Caco-2 (cell line): Measurements from ENCODE around the gene TTC28. TPM values are rescaled to one million over a fixed set of nuclear protein-coding genes. Genes with fewer than 3 reads are reported as not detected.
"Not testable (repeated sequence)": the region's sequence is repeated elsewhere in the genome, so short reads cannot be mapped to it uniquely, and the experiment has no call there.

Experiments
- BruUV-seq: library from RNA; stranded (reverse); fragments of 400-500 nt; replicated peaks from 2 replicates; lab custom pipeline; 2021; lab: Mats Ljungman, UMichigan
- CTCF ChIA-PET: fragments of 300-600 bp; sonication (Branson Sonifier 250); formaldehyde crosslinking; loops from one replicate; lab custom pipeline; 2022; ENCODE audit warnings: antibody characterized with exemption; lab: Charles Lee
- POLR2A ChIA-PET: fragments of 300-600 bp; sonication (Branson Sonifier 250); formaldehyde crosslinking; loops from one replicate; lab custom pipeline; 2022; ENCODE audit warnings: antibody characterized with exemption; lab: Charles Lee
- DNase-seq, 2 experiments: peaks; one replicate each; pipeline versions ENCODE4 v3.0.0 to v3.0.0-alpha.2; 2020 to 2022
- H3K27me3 ChIP-seq: replicated peaks from 2 replicates; pipeline ENCODE4 v1.6.0; 2011; ENCODE audit warnings: low read length; ENCODE audit not compliant: control insufficient read depth, insufficient read depth
- H3K36me3 ChIP-seq: 2 replicates; pipeline ENCODE4 v1.5.1; 2011; ENCODE audit warnings: low read length; ENCODE audit not compliant: control insufficient read depth, insufficient read depth
- H3K4me1 ChIP-seq: fragments of 250-450 bp; sonication (Bioruptor Pico); 2 replicates; pipeline ENCODE4 v1.5.1; 2020; ENCODE audit warnings: mild to moderate bottlenecking
- H3K4me3 ChIP-seq: 2 replicates; pipeline ENCODE4 v1.5.1; 2011; ENCODE audit warnings: low read depth, mild to moderate bottlenecking, control low read depth, low read length
- H3K9me3 ChIP-seq: fragments of 250-450 bp; sonication (Bioruptor Pico); 2 replicates; pipeline ENCODE4 v1.5.1; 2020; ENCODE audit warnings: mild to moderate bottlenecking, moderate library complexity
- H3K27ac Mint-ChIP-seq: one replicate; pipeline ENCODE4 v1.8.0; 2022; ENCODE audit warnings: mixed read lengths; ENCODE audit not compliant: unreplicated experiment
- H3K27me3 Mint-ChIP-seq: one replicate; pipeline ENCODE4 v1.8.0; 2022; ENCODE audit warnings: mixed read lengths; ENCODE audit not compliant: insufficient read depth, unreplicated experiment
- H3K36me3 Mint-ChIP-seq: one replicate; pipeline ENCODE4 v1.8.0; 2022; ENCODE audit warnings: mild to moderate bottlenecking, mixed read lengths; ENCODE audit not compliant: insufficient read depth, unreplicated experiment
- H3K4me1 Mint-ChIP-seq: one replicate; pipeline ENCODE4 v1.8.0; 2022; ENCODE audit warnings: low read depth, mixed read lengths; ENCODE audit not compliant: unreplicated experiment
- H3K4me3 Mint-ChIP-seq: one replicate; pipeline ENCODE4 v1.8.0; 2022; ENCODE audit warnings: mild to moderate bottlenecking, moderate library complexity, mixed read lengths; ENCODE audit not compliant: unreplicated experiment
- H3K9me3 Mint-ChIP-seq: one replicate; pipeline ENCODE4 v1.8.0; 2022; ENCODE audit warnings: mixed read lengths; ENCODE audit not compliant: unreplicated experiment
- intact Hi-C: fragments of 100-400 bp; cut with micrococcal nuclease; formaldehyde crosslinking; loops from one replicate; pipeline ENCODE4 v1.10.0; 2022; ENCODE audit not compliant: unreplicated experiment
- total RNA-seq: library from RNA; stranded (reverse); gene quantifications from 2 replicates; pipeline ENCODE4 v1.2.3, GENCODE V29; 2022
- TF ChIP-seq, protein P1 (sequence below), 2 experiments: fragments of 200-600 bp in 1 of 2; IDR thresholded peaks; 1 replicate in 1 of 2; 2 replicates in 1 of 2; pipeline versions ENCODE4 v1.5.1 to v1.8.0; 2011 to 2022; ENCODE audit warnings: antibody characterized with exemption in 1 of 2, control low read depth in 1 of 2, inconsistent platforms in 1 of 2, low read depth in 1 of 2, low read length in 1 of 2, mild to moderate bottlenecking in 1 of 2, moderate library complexity in 1 of 2; ENCODE audit not compliant: insufficient read depth in 1 of 2, severe bottlenecking in 1 of 2, unreplicated experiment in 1 of 2

TTC28 gene
- total RNA-seq, 1 experiment from 2014 or later, result 12.0 TPM

DNA sequence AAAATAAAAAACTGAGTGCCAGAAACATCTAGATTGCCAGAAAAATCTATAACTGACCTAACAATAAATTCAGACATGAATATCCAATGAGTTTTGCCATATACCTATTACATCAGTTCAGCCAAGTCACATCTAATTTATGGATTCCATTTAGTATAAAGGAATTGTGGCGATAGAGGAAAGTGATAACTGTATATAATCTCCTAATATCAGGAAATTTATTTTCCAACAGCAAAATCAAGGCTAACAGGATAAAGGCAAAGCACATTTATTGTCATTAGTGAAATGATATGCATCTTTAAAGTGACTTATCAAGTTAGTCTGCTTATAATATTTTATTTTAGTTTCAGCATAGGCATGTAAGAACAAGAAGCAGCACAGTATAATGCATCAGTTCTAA lies 462.4 kb downstream of the TTC28 start:
- H3K9me3 Mint-ChIP-seq, result peaks cover 1% of the 10 kb centered on the region
- Histone ChIP-seq H3K9me3 (no peaks in the 10 kb centered on the region), H3K36me3 (no peaks in the 10 kb centered on the region), H3K4me3 (no peak overlapping the region), H3K27me3 (no peaks in the 10 kb centered on the region), H3K4me1 (no peaks in the 10 kb centered on the region)
- BruUV-seq, result no TSS peak
- intact Hi-C loops, result no loop called here
- POLR2A ChIA-PET, result no interaction called here
- no peak for DNase-seq
- H3K36me3 Mint-ChIP-seq, result no peaks in the 10 kb centered on the region
- TF ChIP-seq, protein P1, sequence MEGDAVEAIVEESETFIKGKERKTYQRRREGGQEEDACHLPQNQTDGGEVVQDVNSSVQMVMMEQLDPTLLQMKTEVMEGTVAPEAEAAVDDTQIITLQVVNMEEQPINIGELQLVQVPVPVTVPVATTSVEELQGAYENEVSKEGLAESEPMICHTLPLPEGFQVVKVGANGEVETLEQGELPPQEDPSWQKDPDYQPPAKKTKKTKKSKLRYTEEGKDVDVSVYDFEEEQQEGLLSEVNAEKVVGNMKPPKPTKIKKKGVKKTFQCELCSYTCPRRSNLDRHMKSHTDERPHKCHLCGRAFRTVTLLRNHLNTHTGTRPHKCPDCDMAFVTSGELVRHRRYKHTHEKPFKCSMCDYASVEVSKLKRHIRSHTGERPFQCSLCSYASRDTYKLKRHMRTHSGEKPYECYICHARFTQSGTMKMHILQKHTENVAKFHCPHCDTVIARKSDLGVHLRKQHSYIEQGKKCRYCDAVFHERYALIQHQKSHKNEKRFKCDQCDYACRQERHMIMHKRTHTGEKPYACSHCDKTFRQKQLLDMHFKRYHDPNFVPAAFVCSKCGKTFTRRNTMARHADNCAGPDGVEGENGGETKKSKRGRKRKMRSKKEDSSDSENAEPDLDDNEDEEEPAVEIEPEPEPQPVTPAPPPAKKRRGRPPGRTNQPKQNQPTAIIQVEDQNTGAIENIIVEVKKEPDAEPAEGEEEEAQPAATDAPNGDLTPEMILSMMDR (IDR thresholded peaks at IDR 0.05; ENCODE audit: insufficient read depth in 1 of 2, low read depth in 1 of 2, low read length in 1 of 2, severe bottlenecking in 1 of 2, unreplicated experiment in 1 of 2), result no peak
- no peaks in the 10 kb centered on the region for H3K27me3 Mint-ChIP-seq
- no peaks in the 10 kb centered on the region for H3K4me1 Mint-ChIP-seq
- H3K4me3 Mint-ChIP-seq, result no peak overlapping the region
- no peak overlapping the region for H3K27ac Mint-ChIP-seq
- CTCF ChIA-PET, result no interaction called here

DNA sequence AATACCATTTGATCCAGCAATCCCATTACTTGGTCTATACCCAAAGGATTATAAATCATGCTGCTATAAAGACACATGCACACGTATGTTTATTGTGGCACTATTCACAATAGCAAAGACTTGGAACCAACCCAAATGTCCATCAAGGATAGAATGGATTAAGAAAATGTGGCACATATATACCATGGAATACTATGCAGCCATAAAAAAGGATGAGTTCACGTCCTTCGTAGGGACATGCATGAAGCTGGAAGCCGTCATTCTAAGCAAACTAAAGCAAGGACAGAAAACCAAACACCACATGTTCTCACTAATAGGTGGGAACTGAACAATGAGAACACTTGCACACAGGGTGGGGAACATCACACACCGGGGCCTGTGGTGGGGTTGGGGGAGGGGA lies 464.9 kb downstream of the TTC28 start:
- H3K27me3 ChIP-seq, H3K36me3 ChIP-seq, H3K9me3 ChIP-seq, POLR2A ChIA-PET, H3K4me3 Mint-ChIP-seq, H3K4me3 ChIP-seq, H3K4me1 ChIP-seq, H3K27ac Mint-ChIP-seq, H3K36me3 Mint-ChIP-seq, H3K27me3 Mint-ChIP-seq, H3K4me1 Mint-ChIP-seq, BruUV-seq, DNase-seq, CTCF ChIA-PET, intact Hi-C loops: not testable (repeated sequence)
- H3K9me3 Mint-ChIP-seq, result peaks cover 21% of the 10 kb centered on the region

DNA sequence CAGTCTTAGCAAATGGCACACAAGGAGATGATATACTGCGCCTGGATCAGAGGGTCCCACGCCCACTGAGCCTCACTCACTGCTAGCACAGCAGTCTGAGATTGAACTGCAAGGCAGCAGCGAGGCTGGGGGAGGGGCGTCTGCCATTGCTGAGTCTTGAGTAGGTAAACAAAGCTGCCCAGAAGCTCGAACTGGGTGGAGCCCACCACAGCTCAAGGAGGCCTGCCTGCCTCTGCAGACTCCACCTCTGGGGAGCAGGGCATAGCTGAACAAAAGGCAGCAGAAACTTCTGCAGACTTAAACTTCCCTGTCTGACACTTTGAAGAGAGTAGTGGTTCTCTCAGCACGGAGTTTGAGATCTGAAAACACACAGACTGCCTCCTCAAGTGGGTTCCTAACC lies 470.2 kb downstream of the TTC28 start:
- H3K36me3 ChIP-seq, H3K4me3 Mint-ChIP-seq, CTCF ChIA-PET, DNase-seq, POLR2A ChIA-PET, H3K9me3 ChIP-seq, intact Hi-C loops, H3K4me3 ChIP-seq, BruUV-seq, H3K4me1 ChIP-seq, H3K27me3 Mint-ChIP-seq, H3K27me3 ChIP-seq, H3K27ac Mint-ChIP-seq, H3K36me3 Mint-ChIP-seq, H3K4me1 Mint-ChIP-seq: not testable (repeated sequence)
- H3K9me3 Mint-ChIP-seq, result peaks cover 21% of the 10 kb centered on the region

DNA sequence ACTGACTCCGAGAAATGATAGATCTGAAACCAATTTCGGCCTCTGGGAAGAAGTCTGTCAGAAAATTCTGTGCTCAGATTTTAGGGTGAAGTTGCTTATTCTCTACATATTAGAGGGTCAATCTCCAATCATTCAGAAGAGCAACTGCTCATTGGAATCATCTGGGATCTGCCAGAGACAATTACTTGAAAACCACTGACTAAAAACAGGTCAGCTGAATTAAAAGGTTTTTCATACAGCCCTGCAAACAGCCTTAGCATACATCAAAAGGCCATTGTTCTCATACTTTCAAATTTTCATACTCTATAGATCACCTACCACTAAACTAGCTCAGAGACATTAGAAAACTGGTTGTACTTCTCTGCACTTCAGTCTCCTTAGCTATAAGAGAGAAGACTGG lies 470.9 kb downstream of the TTC28 start:
- no peaks in the 10 kb centered on the region for H3K36me3 ChIP-seq
- H3K27me3 Mint-ChIP-seq, result peaks cover 3% of the 10 kb centered on the region
- CTCF ChIA-PET, result no interaction called here
- no peaks in the 10 kb centered on the region for H3K4me1 Mint-ChIP-seq
- TF ChIP-seq, protein P1 (IDR thresholded peaks at IDR 0.05; ENCODE audit: insufficient read depth in 1 of 2, low read depth in 1 of 2, low read length in 1 of 2, severe bottlenecking in 1 of 2, unreplicated experiment in 1 of 2), result no peak
- no peak overlapping the region for H3K4me3 ChIP-seq
- H3K4me1 ChIP-seq, result no peaks in the 10 kb centered on the region
- no TSS peak for BruUV-seq
- H3K9me3 Mint-ChIP-seq, result peaks cover 21% of the 10 kb centered on the region
- H3K36me3 Mint-ChIP-seq, result no peaks in the 10 kb centered on the region
- DNase-seq, result no peak
- no peak overlapping the region for H3K27ac Mint-ChIP-seq
- no peaks in the 10 kb centered on the region for H3K9me3 ChIP-seq
- POLR2A ChIA-PET, result no interaction called here
- intact Hi-C loops, result no loop called here
- no peaks in the 10 kb centered on the region for H3K27me3 ChIP-seq
- H3K4me3 Mint-ChIP-seq, result no peak overlapping the region
